PFSK-1 (cell line): ENCODE results near the gene FAM184B.

Experiments used
- FOXP2 ChIP-seq: optimal IDR thresholded peaks from 2 replicates; pipeline ENCODE3; 2011; ENCODE audit warnings: borderline replicate concordance, control low read depth, inconsistent platforms; ENCODE audit not compliant: insufficient read depth; ENCODE audit errors: extremely low read length, extremely low read depth
- POLR2AphosphoS5 ChIP-seq: IDR thresholded peaks from 2 replicates; pipeline ENCODE4 v1.6.1; 2012; ENCODE audit warnings: low read depth, mild to moderate bottlenecking, control low read depth, low read length, moderate library complexity
- SIN3A ChIP-seq: IDR thresholded peaks from 2 replicates; pipeline ENCODE4 v1.6.1; 2012; ENCODE audit warnings: mild to moderate bottlenecking, low read length, moderate library complexity, borderline replicate concordance; ENCODE audit not compliant: insufficient read depth
- TAF1 ChIP-seq: IDR thresholded peaks from 2 replicates; pipeline ENCODE4 v1.6.1; 2012; ENCODE audit warnings: low read length, control low read depth, borderline replicate concordance; ENCODE audit not compliant: insufficient read depth
- TF ChIP-seq, protein P1 (sequence below), 2 experiments: IDR thresholded peaks; 2 replicates each; pipeline versions ENCODE4 v1.6.1 to v1.8.0; 2011 to 2012; ENCODE audit warnings: low read depth in 2 of 2, low read length in 2 of 2, control low read depth in 1 of 2, inconsistent platforms in 1 of 2, mild to moderate bottlenecking in 1 of 2, moderate library complexity in 1 of 2; ENCODE audit not compliant: insufficient read depth in 1 of 2

FAM184B gene

GRCh38 chr4:17715511-17715910 is 65.9 kb downstream of the FAM184B start:
- TF ChIP-seq POLR2AphosphoS5 (no peak), FOXP2 (no peak), TAF1 (no peak), SIN3A (no peak)
- TF ChIP-seq, protein P1, sequence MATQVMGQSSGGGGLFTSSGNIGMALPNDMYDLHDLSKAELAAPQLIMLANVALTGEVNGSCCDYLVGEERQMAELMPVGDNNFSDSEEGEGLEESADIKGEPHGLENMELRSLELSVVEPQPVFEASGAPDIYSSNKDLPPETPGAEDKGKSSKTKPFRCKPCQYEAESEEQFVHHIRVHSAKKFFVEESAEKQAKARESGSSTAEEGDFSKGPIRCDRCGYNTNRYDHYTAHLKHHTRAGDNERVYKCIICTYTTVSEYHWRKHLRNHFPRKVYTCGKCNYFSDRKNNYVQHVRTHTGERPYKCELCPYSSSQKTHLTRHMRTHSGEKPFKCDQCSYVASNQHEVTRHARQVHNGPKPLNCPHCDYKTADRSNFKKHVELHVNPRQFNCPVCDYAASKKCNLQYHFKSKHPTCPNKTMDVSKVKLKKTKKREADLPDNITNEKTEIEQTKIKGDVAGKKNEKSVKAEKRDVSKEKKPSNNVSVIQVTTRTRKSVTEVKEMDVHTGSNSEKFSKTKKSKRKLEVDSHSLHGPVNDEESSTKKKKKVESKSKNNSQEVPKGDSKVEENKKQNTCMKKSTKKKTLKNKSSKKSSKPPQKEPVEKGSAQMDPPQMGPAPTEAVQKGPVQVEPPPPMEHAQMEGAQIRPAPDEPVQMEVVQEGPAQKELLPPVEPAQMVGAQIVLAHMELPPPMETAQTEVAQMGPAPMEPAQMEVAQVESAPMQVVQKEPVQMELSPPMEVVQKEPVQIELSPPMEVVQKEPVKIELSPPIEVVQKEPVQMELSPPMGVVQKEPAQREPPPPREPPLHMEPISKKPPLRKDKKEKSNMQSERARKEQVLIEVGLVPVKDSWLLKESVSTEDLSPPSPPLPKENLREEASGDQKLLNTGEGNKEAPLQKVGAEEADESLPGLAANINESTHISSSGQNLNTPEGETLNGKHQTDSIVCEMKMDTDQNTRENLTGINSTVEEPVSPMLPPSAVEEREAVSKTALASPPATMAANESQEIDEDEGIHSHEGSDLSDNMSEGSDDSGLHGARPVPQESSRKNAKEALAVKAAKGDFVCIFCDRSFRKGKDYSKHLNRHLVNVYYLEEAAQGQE (IDR thresholded peaks at IDR 0.05; ENCODE audit: insufficient read depth in 1 of 2, low read depth in 2 of 2, low read length in 2 of 2): no peak

GRCh38 chr4:17713779-17714178 is 67.6 kb downstream of the FAM184B start:
- TF ChIP-seq POLR2AphosphoS5: no peak
- TF ChIP-seq, protein P1 (IDR thresholded peaks at IDR 0.05; ENCODE audit: insufficient read depth in 1 of 2, low read depth in 2 of 2, low read length in 2 of 2): no peak
- no peak for TF ChIP-seq FOXP2
- TF ChIP-seq TAF1: no peak
- TF ChIP-seq SIN3A: no peak

DNA sequence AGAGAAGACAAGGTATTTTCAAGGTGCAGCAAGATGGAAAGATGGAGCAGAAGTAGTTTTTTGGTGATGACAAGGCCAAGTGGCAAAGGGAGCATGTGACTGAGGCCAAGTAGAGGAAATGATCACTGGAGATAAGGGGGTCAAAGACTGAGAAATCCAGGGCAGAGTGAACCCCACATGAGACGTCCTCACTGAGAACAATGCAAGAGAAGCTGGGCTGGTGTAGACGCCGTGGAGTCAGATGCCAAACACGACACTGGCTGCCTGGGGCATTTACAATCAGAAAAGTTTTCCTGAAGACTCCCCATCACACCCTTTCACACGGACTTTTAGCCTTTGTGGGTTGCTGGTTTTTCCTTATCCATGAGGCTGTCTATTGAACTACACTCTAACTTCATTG is 69.3 kb downstream of the FAM184B start:
- TF ChIP-seq POLR2AphosphoS5 (no peak), TAF1 (no peak), SIN3A (no peak), FOXP2 (no peak)
- TF ChIP-seq, protein P1 (IDR thresholded peaks at IDR 0.05; ENCODE audit: insufficient read depth in 1 of 2, low read depth in 2 of 2, low read length in 2 of 2): no peak

DNA sequence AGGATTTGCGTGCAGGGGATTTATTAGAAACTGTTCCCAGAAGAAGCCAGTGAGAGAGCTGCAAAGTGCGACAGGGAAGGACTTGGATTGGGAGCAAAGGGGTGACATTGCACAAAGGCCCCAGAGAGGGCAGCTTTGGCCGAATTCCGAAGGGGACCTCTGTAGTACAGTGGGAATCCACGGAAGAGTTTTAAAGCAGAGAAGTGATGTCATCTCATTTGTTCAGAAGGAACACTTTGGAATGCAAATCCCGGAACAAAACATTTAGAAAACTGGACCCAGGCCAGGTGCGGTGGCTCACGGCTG is 71.7 kb downstream of the FAM184B start:
- TF ChIP-seq POLR2AphosphoS5 (no peak), FOXP2 (no peak), TAF1 (no peak)
- TF ChIP-seq, protein P1 (IDR thresholded peaks at IDR 0.05; ENCODE audit: insufficient read depth in 1 of 2, low read depth in 2 of 2, low read length in 2 of 2): no peak
